Stimulated activated CD4-positive, alpha-beta T cell treated with anti-CD3 and anti-CD28 coated beads, TNF-alpha, amount 100 ng/mL, for 1 hour (primary cell): ENCODE data around the gene GTF2A1L.
"Not testable (repeated sequence)": the region's sequence is repeated elsewhere in the genome, so short reads cannot be mapped to it uniquely, and the experiment has no call there.

ENCODE experiments used
- DNase-seq, 3 donors: peaks; one replicate each; pipeline ENCODE4 v3.0.0-alpha.2; 2020; ENCODE audit warnings: low read depth in 3 of 3, low spot score in 1 of 3

Gene GTF2A1L

GRCh38 chr2:48696881-48697280 is 79.2 kb downstream of the GTF2A1L start:
- no peak for DNase-seq

- DNase-seq = no peak
Observed at GRCh38 chr2:48699348-48699930, 81.8 kb downstream of the GTF2A1L start.

DNA sequence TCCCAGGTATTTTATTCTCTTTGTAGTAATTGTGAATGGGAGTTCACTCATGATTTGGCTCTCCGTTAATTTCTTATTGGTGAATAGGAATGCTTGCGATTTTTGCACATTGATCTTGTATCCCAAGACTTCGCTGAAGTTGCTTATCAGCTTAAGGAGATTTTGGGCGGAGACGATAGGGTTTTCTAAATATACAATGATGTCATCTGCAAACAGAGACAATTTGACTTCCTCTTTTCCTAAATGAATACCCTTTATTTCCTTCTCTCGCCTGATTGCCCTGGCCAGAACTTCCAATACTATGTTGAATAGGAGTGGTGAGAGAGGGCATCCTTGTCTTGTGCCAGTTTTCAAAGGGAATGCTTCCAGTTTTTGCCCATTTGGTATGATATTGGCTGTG is 86.0 kb downstream of the GTF2A1L start:
- DNase-seq = not testable (repeated sequence)

- DNase-seq = no peak
Observed at GRCh38 chr2:48707466-48707865, 89.8 kb downstream of the GTF2A1L start.

DNA sequence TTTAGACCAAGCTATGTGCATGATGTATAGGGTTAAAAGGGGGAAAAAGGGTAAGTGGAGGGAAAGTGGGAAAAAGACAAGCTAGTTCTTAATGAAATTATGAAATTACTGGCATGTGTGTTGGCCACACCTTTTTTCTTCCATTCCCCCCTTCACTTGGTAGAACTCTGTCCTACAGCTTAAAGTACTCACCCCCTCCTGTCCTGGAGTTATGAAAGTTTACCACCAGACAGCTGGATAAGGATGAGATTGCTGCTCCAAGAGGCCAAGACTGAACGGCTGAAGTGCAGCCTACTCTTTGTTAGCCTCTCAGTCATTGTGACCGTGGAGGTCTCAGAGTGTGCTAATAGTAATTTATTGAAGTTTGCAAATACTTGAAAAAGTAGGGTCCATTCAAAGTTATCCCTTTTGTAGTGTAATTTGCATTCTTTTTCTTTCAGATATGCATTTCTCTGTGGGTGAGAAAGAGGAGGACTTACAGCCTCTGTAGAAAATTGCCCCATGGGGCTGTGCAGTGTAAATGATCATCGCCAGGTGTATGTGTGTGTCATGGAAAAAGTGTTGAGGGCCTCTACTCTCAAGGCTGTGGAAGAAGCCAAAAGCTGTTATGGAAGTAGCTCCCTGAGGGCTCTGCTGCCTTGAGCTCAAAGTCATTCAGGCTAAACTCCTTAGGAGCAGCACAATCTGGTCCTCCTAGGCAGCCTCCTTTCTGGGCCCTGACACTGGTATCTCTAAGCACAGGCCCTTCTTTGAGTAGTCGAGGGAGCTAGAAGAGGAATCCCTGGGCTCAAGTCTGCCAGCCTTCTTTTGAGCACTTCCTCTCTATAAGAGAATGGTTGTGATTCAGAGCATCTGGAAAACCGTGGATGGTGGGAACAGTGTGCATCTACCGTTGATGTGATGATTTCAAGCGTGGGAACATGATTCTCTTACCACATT is 91.7 kb downstream of the GTF2A1L start:
- DNase-seq = no peak

GRCh38 chr2:48711343-48711742 is 93.7 kb downstream of the GTF2A1L start:
- DNase-seq = no peak

GRCh38 chr2:48712151-48712550 is 94.5 kb downstream of the GTF2A1L start:
- no peak for DNase-seq

DNA sequence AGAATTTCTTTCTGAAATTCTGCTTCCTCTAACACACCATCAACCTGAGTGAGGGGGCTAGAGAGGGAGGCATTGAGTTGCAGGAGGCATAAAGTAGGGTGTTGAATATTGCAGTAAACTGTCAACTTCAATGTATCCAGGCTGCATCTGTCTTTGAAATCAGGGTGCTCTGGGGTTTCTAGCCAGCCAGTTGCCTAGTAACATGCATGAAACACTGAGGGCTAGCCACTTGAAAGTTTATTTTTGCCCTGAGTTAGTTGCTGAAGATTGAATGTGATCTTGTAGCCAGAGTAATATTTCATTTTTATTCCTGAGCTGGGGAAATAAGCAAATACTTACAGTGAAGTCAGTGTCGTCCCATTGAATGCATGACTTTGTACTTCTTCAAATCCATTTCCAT is 96.0 kb downstream of the GTF2A1L start:
- no peak for DNase-seq

- no peak for DNase-seq
Observed at GRCh38 chr2:48714245-48714644, 96.6 kb downstream of the GTF2A1L start.

- no peak for DNase-seq
Observed at GRCh38 chr2:48715042-48715899, 97.6 kb downstream of the GTF2A1L start.

- DNase-seq = no peak
Observed at GRCh38 chr2:48715956-48716355, 98.3 kb downstream of the GTF2A1L start.

DNA sequence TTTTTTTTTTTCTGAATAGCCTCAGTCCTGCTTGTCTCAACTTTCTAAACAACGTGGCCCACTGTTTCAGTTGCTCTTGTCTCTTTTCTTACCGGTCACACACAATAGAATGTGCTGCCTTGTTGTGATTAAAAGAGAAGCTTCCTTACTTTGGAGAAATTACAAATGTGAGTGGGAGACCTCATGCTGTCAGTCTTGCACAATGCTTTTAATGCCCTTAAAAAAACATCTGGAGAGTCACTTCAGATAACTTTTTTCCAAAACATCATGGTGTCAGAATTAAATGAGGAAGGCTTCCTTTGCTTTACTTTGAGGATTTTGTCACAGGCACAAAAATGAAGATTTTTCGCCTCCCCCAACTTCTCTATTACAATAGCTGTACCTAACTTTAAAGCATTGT is 100.2 kb downstream of the GTF2A1L start:
- DNase-seq = no peak

DNA sequence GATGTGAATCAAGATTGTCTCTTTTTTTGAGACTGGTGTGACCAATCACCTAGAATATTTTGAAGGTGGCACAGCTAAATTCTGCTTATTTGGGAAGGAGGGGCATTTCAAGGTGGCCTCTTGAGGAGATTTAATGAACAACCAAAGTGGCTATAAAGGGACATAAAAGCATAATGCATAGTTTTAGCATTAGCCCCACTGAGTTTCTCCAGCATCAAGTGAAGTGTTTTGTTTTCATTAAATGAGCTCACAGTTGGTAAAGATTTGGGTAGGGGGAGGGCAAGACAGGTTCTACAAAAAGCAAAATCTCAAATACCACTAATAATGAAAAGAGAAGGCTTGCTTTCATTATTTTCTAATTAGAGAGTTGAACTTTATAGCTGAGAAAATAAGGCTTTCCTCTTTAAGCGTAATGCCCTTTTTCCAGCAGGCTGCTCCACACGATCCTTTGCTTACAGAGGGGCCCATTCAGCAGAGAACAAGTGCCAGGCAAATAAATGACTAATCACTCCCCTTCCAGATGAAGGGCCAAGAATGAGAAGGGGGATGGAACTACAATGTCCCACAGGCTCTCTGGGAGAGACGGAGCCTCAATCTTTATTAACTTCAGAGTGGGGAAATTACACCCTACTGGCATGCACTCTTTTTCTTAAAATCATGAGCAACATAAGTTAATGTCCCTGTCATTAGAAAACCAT is 102.0 kb downstream of the GTF2A1L start:
- no peak for DNase-seq

DNA sequence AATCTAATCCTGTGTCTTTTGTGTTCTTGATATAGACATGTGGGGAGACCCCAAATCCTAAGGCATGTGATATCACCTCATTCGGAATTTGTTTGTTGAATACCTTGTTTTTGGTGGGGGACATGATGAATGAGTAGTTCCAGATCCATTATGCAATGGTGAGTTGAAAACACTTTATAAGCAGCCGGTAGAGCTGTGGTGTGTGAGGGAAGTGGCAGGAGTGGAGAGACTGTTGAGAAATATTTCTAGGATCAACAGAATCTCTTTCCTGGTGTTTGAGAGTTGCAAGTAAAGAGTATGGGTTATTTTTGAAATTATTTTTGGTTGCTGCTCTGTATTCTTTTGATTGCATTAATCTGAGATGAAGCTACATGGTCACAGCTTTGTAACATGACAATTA is 103.5 kb downstream of the GTF2A1L start:
- DNase-seq = no peak

- no peak for DNase-seq
Observed at GRCh38 chr2:48722391-48722790, 104.7 kb downstream of the GTF2A1L start.

DNA sequence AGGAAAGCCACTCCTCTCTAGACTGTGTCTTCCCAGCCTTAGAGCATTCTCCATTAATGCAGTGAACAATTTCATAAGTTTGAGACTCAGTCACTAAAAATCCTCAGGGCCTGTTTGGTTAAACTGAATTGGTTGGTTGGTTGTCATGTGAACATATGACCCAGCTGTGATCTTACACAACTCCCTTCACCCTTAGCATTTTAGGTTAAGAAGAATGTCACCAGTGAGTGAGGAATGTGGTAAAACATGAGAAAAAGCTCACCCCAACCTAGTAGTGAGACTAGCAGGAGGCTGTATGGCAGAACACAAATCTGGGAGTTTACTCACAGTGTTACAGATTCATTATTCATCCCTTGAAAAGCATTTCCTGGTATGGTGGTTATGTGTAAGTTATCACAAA is 105.5 kb downstream of the GTF2A1L start:
- no peak for DNase-seq

- DNase-seq = no peak
Observed at GRCh38 chr2:48724278-48724677, 106.6 kb downstream of the GTF2A1L start.

DNA sequence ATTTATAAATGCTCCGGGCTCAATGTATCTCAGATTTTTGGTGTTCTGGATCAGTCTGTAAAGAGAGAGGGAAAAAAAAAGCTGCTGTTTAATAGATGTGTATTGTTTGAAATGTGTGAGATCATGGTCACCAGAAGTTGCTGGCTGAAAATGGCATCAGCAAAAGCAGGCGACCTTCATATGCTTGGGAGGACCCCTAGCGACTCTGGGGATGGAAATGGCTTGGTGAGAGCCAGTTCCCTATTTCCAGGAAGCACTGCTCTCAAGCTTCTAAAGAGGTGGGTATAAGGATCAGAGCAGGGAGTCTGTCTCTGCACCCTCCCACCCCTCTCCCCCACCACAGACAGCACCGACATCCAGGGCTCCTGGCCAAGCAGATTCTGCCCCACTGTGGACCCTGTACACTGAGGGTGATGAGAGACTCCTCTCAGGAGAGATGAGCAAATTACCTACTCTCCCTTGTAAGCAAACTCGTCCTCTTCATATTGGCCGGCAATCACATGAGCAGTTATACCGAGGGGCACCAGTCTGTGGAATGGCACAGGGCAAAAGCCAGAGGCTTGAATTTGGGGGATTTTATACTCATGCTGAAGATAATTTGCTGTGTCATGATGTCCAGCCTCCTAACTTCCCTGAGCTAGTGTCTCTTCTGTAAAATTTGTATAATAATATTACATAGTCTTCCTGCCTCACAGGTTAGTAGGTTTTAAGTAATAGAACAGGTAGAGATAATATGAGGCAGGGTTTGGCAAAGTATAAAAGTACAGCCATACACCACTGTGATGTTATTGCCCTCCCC is 108.2 kb downstream of the GTF2A1L start:
- no peak for DNase-seq

DNA sequence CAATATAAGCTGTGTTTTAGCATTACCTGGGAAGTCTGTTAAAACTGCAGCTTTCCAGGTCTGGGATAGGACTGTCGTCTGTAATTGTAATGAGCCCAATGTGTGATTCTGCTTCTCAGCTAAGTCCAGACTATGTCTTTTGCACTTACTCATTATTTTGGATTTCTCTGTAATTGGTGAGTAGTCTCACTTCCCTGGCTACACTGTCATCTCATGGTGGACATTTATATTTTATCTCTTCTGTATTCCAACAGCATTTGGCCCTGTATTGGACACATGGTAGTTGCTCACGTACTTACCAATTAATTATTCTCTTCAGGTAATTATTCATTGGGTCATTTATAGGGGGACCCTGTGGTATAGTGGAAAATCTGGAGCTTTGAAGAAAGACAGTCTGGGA is 109.9 kb downstream of the GTF2A1L start:
- DNase-seq = no peak

GRCh38 chr2:48728295-48728694 is 110.6 kb downstream of the GTF2A1L start:
- DNase-seq = no peak
